Neuronal stem cell (in vitro differentiated cells): ENCODE data around the gene SPECC1L.
"Not testable (repeated sequence)": the region's sequence is repeated elsewhere in the genome, so short reads cannot be mapped to it uniquely, and the experiment has no call there.

Source experiments
- DNase-seq: peaks from one replicate; pipeline ENCODE4 v3.0.0-alpha.2; 2013; ENCODE audit warnings: low spot score
- H2AFZ ChIP-seq: one replicate; pipeline ENCODE4 v1.6.1; 2013; ENCODE audit warnings: mild to moderate bottlenecking, low read length, inconsistent platforms
- H2AK5ac ChIP-seq: 2 replicates; pipeline ENCODE4 v1.6.1; 2013; ENCODE audit warnings: low read depth, mild to moderate bottlenecking, inconsistent platforms, low read length, moderate library complexity, mixed read lengths
- H2BK120ac ChIP-seq: 2 replicates; pipeline ENCODE4 v1.6.1; 2013; ENCODE audit warnings: low read depth, mild to moderate bottlenecking, inconsistent platforms, low read length, moderate library complexity, mixed read lengths
- H2BK12ac ChIP-seq: one replicate; pipeline ENCODE4 v1.6.1; 2013; ENCODE audit warnings: low read length, inconsistent platforms
- H2BK15ac ChIP-seq: 2 replicates; pipeline ENCODE4 v1.6.1; 2013; ENCODE audit warnings: mild to moderate bottlenecking, low read length, inconsistent platforms, mixed read lengths
- H2BK5ac ChIP-seq: one replicate; pipeline ENCODE4 v1.6.1; 2013; ENCODE audit warnings: inconsistent platforms, mild to moderate bottlenecking, low read length, moderate library complexity
- H3K14ac ChIP-seq: one replicate; pipeline ENCODE4 v1.6.1; 2013; ENCODE audit warnings: low read length, inconsistent platforms
- H3K18ac ChIP-seq: 2 replicates; pipeline ENCODE4 v1.6.1; 2013; ENCODE audit warnings: low read length, inconsistent platforms
- H3K23ac ChIP-seq: 2 replicates; pipeline ENCODE4 v1.6.1; 2013; ENCODE audit warnings: low read depth, mild to moderate bottlenecking, mixed read lengths, low read length, inconsistent platforms; ENCODE audit not compliant: poor library complexity
- H3K27ac ChIP-seq: replicated peaks from 3 replicates; pipeline ENCODE4 v1.5.1; 2013; ENCODE audit warnings: low read length, inconsistent platforms
- H3K27me3 ChIP-seq, 3 experiments: 2 replicates each; pipeline ENCODE4 v1.6.1; 2013; ENCODE audit warnings: low read length in 3 of 3, mild to moderate bottlenecking in 2 of 3, inconsistent platforms in 1 of 3, low read depth in 1 of 3, mixed read lengths in 1 of 3, moderate library complexity in 1 of 3; ENCODE audit not compliant: control insufficient read depth in 3 of 3, insufficient read depth in 3 of 3
- H3K36me3 ChIP-seq, 2 donors: replicated peaks in 1 of 2; 2 replicates each; pipeline ENCODE4 v1.6.1; 2013; ENCODE audit warnings: low read length in 2 of 2; ENCODE audit not compliant: control insufficient read depth in 2 of 2, insufficient read depth in 2 of 2
- H3K4ac ChIP-seq: 2 replicates; pipeline ENCODE4 v1.6.1; 2013; ENCODE audit warnings: inconsistent platforms, mild to moderate bottlenecking, low read length, moderate library complexity
- H3K4me1 ChIP-seq, 2 donors: 1 replicate in 1 of 2; 2 replicates in 1 of 2; pipeline ENCODE4 v1.6.1; 2013; ENCODE audit warnings: low read length in 2 of 2, low read depth in 1 of 2; ENCODE audit not compliant: control insufficient read depth in 2 of 2, insufficient read depth in 1 of 2
- H3K4me2 ChIP-seq: one replicate; pipeline ENCODE4 v1.6.1; 2013; ENCODE audit warnings: mild to moderate bottlenecking, low read length, inconsistent platforms; ENCODE audit not compliant: insufficient read depth, poor library complexity, severe bottlenecking
- H3K4me3 ChIP-seq, 2 donors: 2 replicates each; pipeline ENCODE4 v1.5.1; 2013; ENCODE audit warnings: low read length in 2 of 2, mild to moderate bottlenecking in 2 of 2, inconsistent platforms in 1 of 2, moderate library complexity in 1 of 2
- H3K79me1 ChIP-seq: one replicate; pipeline ENCODE4 v1.6.1; 2013; ENCODE audit warnings: low read depth, mild to moderate bottlenecking, inconsistent platforms, low read length, moderate library complexity
- H3K9ac ChIP-seq: one replicate; pipeline ENCODE4 v1.6.1; 2013; ENCODE audit warnings: mild to moderate bottlenecking, low read depth, low read length, inconsistent platforms; ENCODE audit not compliant: poor library complexity
- H3K9me3 ChIP-seq, 2 donors: replicated peaks in 1 of 2; 2 replicates each; pipeline versions ENCODE3 to v1.6.1; 2013; ENCODE audit warnings: low read length in 2 of 2, mild to moderate bottlenecking in 2 of 2, inconsistent platforms in 1 of 2, low read depth in 1 of 2, mixed read lengths in 1 of 2, moderate library complexity in 1 of 2; ENCODE audit not compliant: control insufficient read depth in 2 of 2, insufficient read depth in 1 of 2
- H4K8ac ChIP-seq: one replicate; pipeline ENCODE4 v1.6.1; 2013; ENCODE audit warnings: low read depth, mild to moderate bottlenecking, inconsistent platforms, low read length, moderate library complexity
- H4K91ac ChIP-seq: one replicate; pipeline ENCODE4 v1.6.1; 2013; ENCODE audit warnings: low read length, low read depth, mild to moderate bottlenecking, inconsistent platforms; ENCODE audit not compliant: poor library complexity
- WGBS, 2 donors: extraction: QIAGEN DNeasy Blood & Tissue Kit; methylation state at CpG; one replicate each; pipeline ENCODE4 v1.1.7; 2013; ENCODE audit warnings: missing lambda C conversion rate in 2 of 2, mixed read lengths in 1 of 2; ENCODE audit not compliant: insufficient read length in 2 of 2, insufficient replicate concordance in 1 of 2; ENCODE audit errors: extremely low coverage in 2 of 2; 5-methylcytosine and 5-hydroxymethylcytosine counted together

Gene SPECC1L

GRCh38 chr22:24284747-24285203, 14.1 kb downstream of the SPECC1L start:
- no peak overlapping the region for H4K91ac ChIP-seq
- H3K36me3 ChIP-seq, result peaks cover 0 to 37% of the 10 kb centered on the region in 2 donors
- H2BK15ac ChIP-seq, result no peak overlapping the region
- H3K9me3 ChIP-seq, result no peaks in the 10 kb centered on the region
- H2BK120ac ChIP-seq, result no peak overlapping the region
- no peak overlapping the region for H3K27ac ChIP-seq
- no CpG with 5 or more reads among the region's 2 CpGs for WGBS, 2 donors
- H2BK5ac ChIP-seq, result no peak overlapping the region
- H3K4me3 ChIP-seq, result no peak overlapping the region
- H3K79me1 ChIP-seq, result no peaks in the 10 kb centered on the region
- no peak overlapping the region for H4K8ac ChIP-seq
- H3K27me3 ChIP-seq, result no peaks in the 10 kb centered on the region
- no peak overlapping the region for H3K23ac ChIP-seq
- no peak overlapping the region for H3K9ac ChIP-seq
- peaks cover 4 to 10% of the 10 kb centered on the region in 2 donors for H3K4me1 ChIP-seq
- no peak overlapping the region for H3K18ac ChIP-seq
- H2AK5ac ChIP-seq, result no peak overlapping the region
- no peak overlapping the region for H3K4me2 ChIP-seq
- no peak overlapping the region for H2BK12ac ChIP-seq
- H2AFZ ChIP-seq, result no peak overlapping the region
- H3K4ac ChIP-seq, result no peak overlapping the region
- H3K14ac ChIP-seq, result no peak overlapping the region
- no peak for DNase-seq

- Histone ChIP-seq H2BK15ac (no peak overlapping the region), H2BK120ac (no peak overlapping the region), H3K27ac (no peak overlapping the region), H3K14ac (no peak overlapping the region), H3K27me3 (no peaks in the 10 kb centered on the region), H3K4ac (no peak overlapping the region), H3K79me1 (no peaks in the 10 kb centered on the region), H3K18ac (no peak overlapping the region), H2BK12ac (no peak overlapping the region), H3K4me3 (no peak overlapping the region), H3K4me1 (peaks cover 8 to 14% of the 10 kb centered on the region in 2 donors), H3K9ac (no peak overlapping the region), H3K4me2 (no peak overlapping the region), H4K8ac (no peak overlapping the region), H2AFZ (no peak overlapping the region), H3K23ac (no peak overlapping the region), H2AK5ac (no peak overlapping the region), H3K9me3 (no peaks in the 10 kb centered on the region), H3K36me3 (peaks cover 0 to 36% of the 10 kb centered on the region in 2 donors), H4K91ac (no peak overlapping the region), H2BK5ac (no peak overlapping the region)
- no CpG with 5 or more reads among the region's 4 CpGs for WGBS, 2 donors
- no peak for DNase-seq
These were observed 14.6 kb downstream of the SPECC1L start for GRCh38 chr22:24285245-24285644.

DNA sequence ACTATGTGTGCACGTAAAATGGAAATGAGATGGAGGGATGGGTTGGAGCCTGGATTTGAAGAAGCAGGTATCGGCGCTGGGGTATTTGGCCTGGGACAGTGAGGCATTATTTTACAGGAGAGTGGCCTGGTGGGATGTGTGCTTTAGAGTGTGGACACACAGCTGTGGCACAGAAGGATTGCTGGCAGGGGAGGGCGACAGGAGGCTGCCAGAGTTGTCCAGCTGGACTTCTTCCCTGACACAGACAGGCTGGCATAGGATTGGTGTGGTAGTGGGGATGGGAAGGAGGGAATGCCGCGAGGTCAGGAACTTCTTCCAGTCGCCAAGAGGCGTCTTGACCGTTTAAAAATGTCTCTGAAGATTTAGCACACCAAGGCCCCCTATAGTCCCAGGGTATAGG, 16.6 kb downstream of the SPECC1L start:
- H3K9ac ChIP-seq, H3K9me3 ChIP-seq, H3K4ac ChIP-seq, H3K27ac ChIP-seq, H2AK5ac ChIP-seq, H3K4me3 ChIP-seq, H3K23ac ChIP-seq, H3K27me3 ChIP-seq, DNase-seq, H2BK15ac ChIP-seq, H2BK12ac ChIP-seq, H3K79me1 ChIP-seq, H2AFZ ChIP-seq, H4K8ac ChIP-seq, H2BK5ac ChIP-seq, H2BK120ac ChIP-seq, H4K91ac ChIP-seq, H3K14ac ChIP-seq, H3K18ac ChIP-seq, H3K4me2 ChIP-seq: not testable (repeated sequence)
- WGBS, 2 donors, result no CpG with 5 or more reads among the region's 9 CpGs
- peaks cover 0 to 31% of the 10 kb centered on the region in 2 donors for H3K36me3 ChIP-seq
- peaks cover 8 to 14% of the 10 kb centered on the region in 2 donors for H3K4me1 ChIP-seq

DNA sequence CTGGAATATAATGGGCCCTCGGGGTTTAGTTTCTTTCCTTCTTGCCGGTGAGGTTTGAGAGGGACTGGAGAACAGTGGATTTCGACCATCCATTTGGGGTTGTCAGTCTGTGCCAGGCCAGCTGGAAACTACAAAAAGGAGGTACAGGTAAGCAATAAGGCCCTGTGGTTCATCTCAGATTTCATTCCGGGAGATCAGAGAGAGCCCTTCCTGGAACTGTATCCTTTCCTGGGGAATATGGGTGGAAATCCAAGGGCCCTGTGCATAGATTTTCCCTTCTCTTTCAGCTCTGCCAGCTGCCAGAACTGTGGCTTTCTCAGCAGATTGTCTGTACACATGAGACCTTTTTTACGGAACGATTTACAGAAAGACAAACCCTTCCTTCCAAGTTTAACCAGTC, 17.2 kb downstream of the SPECC1L start:
- H3K14ac ChIP-seq, H3K23ac ChIP-seq, H3K4me3 ChIP-seq, H3K9ac ChIP-seq, H3K9me3 ChIP-seq, H3K18ac ChIP-seq, H3K79me1 ChIP-seq, DNase-seq, H3K27me3 ChIP-seq, H2AFZ ChIP-seq, H4K8ac ChIP-seq, H3K27ac ChIP-seq, H3K4me2 ChIP-seq, H2BK120ac ChIP-seq, H4K91ac ChIP-seq, H2BK15ac ChIP-seq, H3K4ac ChIP-seq, H2BK12ac ChIP-seq, H2AK5ac ChIP-seq, H2BK5ac ChIP-seq: not testable (repeated sequence)
- Histone ChIP-seq H3K4me1 (peaks cover 8 to 14% of the 10 kb centered on the region in 2 donors), H3K36me3 (peaks cover 0 to 29% of the 10 kb centered on the region in 2 donors)
- no CpG with 5 or more reads among the region's 6 CpGs for WGBS, 2 donors
